SK-N-SH treated with all-trans-retinoic acid at 6 μM for 48 hours (cell line): ENCODE data around the gene LGI1.

Experiments used
- ATAC-seq: fragments of 200-7000 bp; cut with Tn5 transposase; 3 replicates; pipeline ENCODE4 v1.9.1; 2020; ENCODE audit warnings: mild to moderate bottlenecking, moderate library complexity
- ARNTL ChIP-seq: fragments of 450-650 bp; formaldehyde crosslinking; IDR thresholded peaks from 2 replicates; pipeline ENCODE4 v1.5.0; 2020; ENCODE audit warnings: low read depth, mild to moderate bottlenecking, moderate library complexity, borderline replicate concordance
- BACH2 ChIP-seq: fragments of 250-450 bp; sonication (Bioruptor Pico); IDR thresholded peaks from 2 replicates; pipeline ENCODE4 v1.9.0; 2021; ENCODE audit warnings: mild to moderate bottlenecking, borderline replicate concordance
- CSDC2 ChIP-seq: fragments of 250-450 bp; sonication (Bioruptor Pico); IDR thresholded peaks from 2 replicates; pipeline ENCODE4 v1.5.0; 2020; ENCODE audit warnings: mild to moderate bottlenecking, moderate library complexity
- CSRNP3 ChIP-seq: fragments of 250-450 bp; sonication (Bioruptor Pico); IDR thresholded peaks from 2 replicates; pipeline ENCODE4 v1.5.1; 2021; ENCODE audit warnings: mild to moderate bottlenecking, moderate library complexity
- ESRRG ChIP-seq: fragments of 250-450 bp; sonication (Bioruptor Pico); IDR thresholded peaks from 2 replicates; pipeline ENCODE4 v1.6.1; 2021; ENCODE audit warnings: mild to moderate bottlenecking
- GLIS3 ChIP-seq: fragments of 250-450 bp; sonication (Bioruptor Pico); IDR thresholded peaks from 2 replicates; pipeline ENCODE4 v1.5.0; 2020; ENCODE audit warnings: mild to moderate bottlenecking, moderate library complexity
- ISL1 ChIP-seq: fragments of 250-450 bp; sonication (Bioruptor Pico); IDR thresholded peaks from 2 replicates; pipeline ENCODE4 v2.1.2; 2022; ENCODE audit warnings: mild to moderate bottlenecking, moderate library complexity
- OSR1 ChIP-seq: fragments of 250-450 bp; sonication (Bioruptor Pico); IDR thresholded peaks from 2 replicates; pipeline ENCODE4 v1.8.0; 2022; ENCODE audit warnings: moderate library complexity, mild to moderate bottlenecking, inconsistent platforms
- PATZ1 ChIP-seq: fragments of 250-450 bp; sonication (Bioruptor Pico); IDR thresholded peaks from 2 replicates; pipeline ENCODE4 v1.8.0; 2020; ENCODE audit warnings: mild to moderate bottlenecking, moderate library complexity, borderline replicate concordance
- PPARA ChIP-seq: fragments of 250-450 bp; sonication (Bioruptor Pico); IDR thresholded peaks from 2 replicates; pipeline ENCODE4 v1.5.0; 2020; ENCODE audit warnings: mild to moderate bottlenecking, borderline replicate concordance
- RARB ChIP-seq: fragments of 250-450 bp; sonication (Bioruptor Pico); IDR thresholded peaks from 2 replicates; pipeline ENCODE4 v1.8.0; 2021; ENCODE audit warnings: mild to moderate bottlenecking, moderate library complexity
- SNAI2 ChIP-seq: fragments of 250-450 bp; sonication (Bioruptor Pico); IDR thresholded peaks from 2 replicates; pipeline ENCODE4 v1.5.0; 2020; ENCODE audit warnings: mild to moderate bottlenecking, moderate library complexity
- TCF4 ChIP-seq: fragments of 250-450 bp; sonication (Bioruptor Pico); IDR thresholded peaks from 2 replicates; pipeline ENCODE4 v1.8.0; 2021; ENCODE audit warnings: mild to moderate bottlenecking, moderate library complexity, borderline replicate concordance
- TOX ChIP-seq: fragments of 250-450 bp; sonication (Bioruptor Pico); IDR thresholded peaks from 2 replicates; pipeline ENCODE4 v1.8.0; 2021; ENCODE audit warnings: mild to moderate bottlenecking, moderate library complexity, borderline replicate concordance
- ZFP3 ChIP-seq: fragments of 250-450 bp; sonication (Bioruptor Pico); IDR thresholded peaks from 2 replicates; pipeline ENCODE4 v1.5.0; 2020; ENCODE audit warnings: mild to moderate bottlenecking, moderate library complexity
- ZFP30 ChIP-seq: fragments of 450-650 bp; formaldehyde crosslinking; IDR thresholded peaks from 2 replicates; pipeline ENCODE4 v1.5.0; 2022; ENCODE audit warnings: mild to moderate bottlenecking, moderate library complexity
- ZNF565 ChIP-seq: fragments of 450-650 bp; formaldehyde crosslinking; conservative IDR thresholded peaks from 2 replicates; pipeline ENCODE4 v1.5.0; 2020; ENCODE audit warnings: low read depth, mild to moderate bottlenecking, moderate library complexity
- ZNF70 ChIP-seq: fragments of 450-650 bp; formaldehyde crosslinking; IDR thresholded peaks from 2 replicates; pipeline ENCODE4 v1.5.0; 2020; ENCODE audit warnings: mild to moderate bottlenecking, moderate library complexity
- ZNF8 ChIP-seq: fragments of 450-650 bp; formaldehyde crosslinking; IDR thresholded peaks from 2 replicates; pipeline ENCODE4 v1.5.0; 2020; ENCODE audit warnings: mild to moderate bottlenecking, moderate library complexity
- TF ChIP-seq, protein P1 (sequence below): fragments of 250-450 bp; sonication (Bioruptor Pico); IDR thresholded peaks from 2 replicates; pipeline ENCODE4 v1.5.1; 2020; ENCODE audit warnings: low read depth, mild to moderate bottlenecking, moderate library complexity

The LGI1 gene

DNA sequence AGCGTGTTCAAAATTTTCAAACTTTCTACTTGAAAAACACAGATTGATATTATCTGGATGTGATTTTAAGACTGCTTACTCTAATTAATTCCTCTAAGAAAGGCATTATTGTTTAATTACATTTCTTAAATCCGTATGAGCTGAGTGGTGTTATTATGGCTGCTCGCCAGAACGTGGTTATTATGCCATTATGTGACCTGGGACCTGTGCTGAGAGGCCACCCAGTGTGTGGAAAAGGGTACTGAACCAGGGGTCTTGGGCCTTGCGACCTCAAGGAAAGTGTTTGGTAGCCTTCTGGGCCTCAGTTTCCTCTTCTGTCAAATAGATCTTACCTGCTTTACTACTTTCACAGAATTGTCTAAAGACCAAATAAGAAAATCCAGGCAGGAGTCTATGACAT, 15.4 kb downstream of the LGI1 start (continued):
- TF ChIP-seq SNAI2 (CRISPR knock-in tag), result no peak
- no peak for TF ChIP-seq ARNTL (CRISPR knock-in tag)
- no peak for TF ChIP-seq ISL1
- TF ChIP-seq TOX (CRISPR knock-in tag), result no peak
- no peak for TF ChIP-seq TCF4 (CRISPR knock-in tag)
- no peak for TF ChIP-seq ZFP30 (CRISPR knock-in tag)
- no peak for TF ChIP-seq ZNF565 (CRISPR knock-in tag)
- TF ChIP-seq CSDC2 (CRISPR knock-in tag), result no peak
- TF ChIP-seq, all 23 proteins: peak for 0

DNA sequence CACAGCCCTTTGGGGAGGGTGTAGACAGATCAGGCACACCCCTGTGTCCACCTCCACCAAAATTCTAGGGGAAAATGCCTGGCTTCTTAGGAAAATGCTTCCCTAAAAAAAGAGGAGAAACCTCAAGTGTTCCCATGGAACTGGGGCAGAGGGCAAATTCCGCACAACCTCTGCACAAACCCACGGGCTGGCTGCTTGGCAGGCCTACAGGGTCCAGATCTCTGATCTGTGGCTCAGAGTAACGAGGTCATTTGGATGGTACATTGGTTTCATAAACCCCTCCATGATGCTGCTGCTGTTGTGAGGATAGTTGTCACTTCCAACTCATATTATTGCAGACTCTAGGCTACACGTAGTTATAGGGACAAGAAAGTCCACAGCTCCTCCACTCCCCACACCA, 16.0 kb downstream of the LGI1 start:
- TF ChIP-seq TOX (CRISPR knock-in tag) (no peak), ZFP3 (CRISPR knock-in tag) (no peak), ESRRG (no peak), PPARA (CRISPR knock-in tag) (no peak), OSR1 (no peak), TCF4 (CRISPR knock-in tag) (no peak), CSDC2 (CRISPR knock-in tag) (no peak), PATZ1 (CRISPR knock-in tag) (no peak), ZNF70 (CRISPR knock-in tag) (no peak), BACH2 (CRISPR knock-in tag) (no peak), ISL1 (no peak), ZFP30 (CRISPR knock-in tag) (no peak), ZNF8 (CRISPR knock-in tag) (no peak), GLIS3 (no peak), CSRNP3 (no peak)
- TF ChIP-seq, protein P1, sequence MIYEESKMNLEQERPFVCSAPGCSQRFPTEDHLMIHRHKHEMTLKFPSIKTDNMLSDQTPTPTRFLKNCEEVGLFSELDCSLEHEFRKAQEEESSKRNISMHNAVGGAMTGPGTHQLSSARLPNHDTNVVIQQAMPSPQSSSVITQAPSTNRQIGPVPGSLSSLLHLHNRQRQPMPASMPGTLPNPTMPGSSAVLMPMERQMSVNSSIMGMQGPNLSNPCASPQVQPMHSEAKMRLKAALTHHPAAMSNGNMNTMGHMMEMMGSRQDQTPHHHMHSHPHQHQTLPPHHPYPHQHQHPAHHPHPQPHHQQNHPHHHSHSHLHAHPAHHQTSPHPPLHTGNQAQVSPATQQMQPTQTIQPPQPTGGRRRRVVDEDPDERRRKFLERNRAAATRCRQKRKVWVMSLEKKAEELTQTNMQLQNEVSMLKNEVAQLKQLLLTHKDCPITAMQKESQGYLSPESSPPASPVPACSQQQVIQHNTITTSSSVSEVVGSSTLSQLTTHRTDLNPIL (CRISPR knock-in tag), result no peak
- ATAC-seq, result no peak

DNA sequence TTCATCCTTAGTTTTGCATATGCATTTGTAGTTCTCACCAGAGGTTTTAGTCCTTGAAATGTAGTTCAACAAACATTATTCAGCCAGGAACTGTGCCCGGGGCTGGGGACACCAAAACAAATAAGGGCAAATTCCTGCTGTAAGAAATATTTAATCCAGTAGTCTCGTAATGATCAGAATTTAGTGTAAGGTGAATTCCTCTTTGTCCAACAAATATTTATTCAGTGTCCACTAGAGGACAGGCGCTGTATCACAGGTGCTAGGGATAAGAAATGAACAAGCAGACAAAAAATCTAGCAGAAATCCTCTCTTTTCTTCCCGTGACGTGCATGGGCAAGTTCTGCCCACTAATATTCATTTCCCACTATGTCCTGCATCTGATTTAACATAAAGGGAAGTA, 17.6 kb downstream of the LGI1 start:
- no peak for ATAC-seq
- TF ChIP-seq PATZ1 (CRISPR knock-in tag) (no peak), SNAI2 (CRISPR knock-in tag) (no peak), PPARA (CRISPR knock-in tag) (no peak), CSDC2 (CRISPR knock-in tag) (no peak), ZNF565 (CRISPR knock-in tag) (no peak), ZNF8 (CRISPR knock-in tag) (no peak), ZFP3 (CRISPR knock-in tag) (no peak), ZNF70 (CRISPR knock-in tag) (no peak), ESRRG (no peak), GLIS3 (no peak), RARB (CRISPR knock-in tag) (no peak), TCF4 (CRISPR knock-in tag) (no peak), OSR1 (no peak), CSRNP3 (no peak), TOX (CRISPR knock-in tag) (no peak), ISL1 (no peak)
- TF ChIP-seq, protein P1 (CRISPR knock-in tag), result no peak
